Nephron progenitor cell (in vitro differentiated cells): Measurements from ENCODE around the gene UHRF2.
A peak's percentile ranks its signal among the peaks of the same experiment; 100 is the strongest.
"Not testable (repeated sequence)": the region's sequence is repeated elsewhere in the genome, so short reads cannot be mapped to it uniquely, and the experiment has no call there.

Source experiments
- DNase-seq: peaks from one replicate; pipeline ENCODE4 v3.0.0; 2021
- H3K27ac Mint-ChIP-seq: 2 replicates; pipeline ENCODE4 v1.8.0; 2021; ENCODE audit warnings: mild to moderate bottlenecking, moderate library complexity, mixed read lengths
- H3K27me3 Mint-ChIP-seq: 2 replicates; pipeline ENCODE4 v1.8.0; 2021; ENCODE audit warnings: mild to moderate bottlenecking, low read depth, mixed read lengths; ENCODE audit not compliant: poor library complexity
- H3K36me3 Mint-ChIP-seq: 2 replicates; pipeline ENCODE4 v1.8.0; 2021; ENCODE audit warnings: low read depth, mixed read lengths
- H3K4me1 Mint-ChIP-seq: 2 replicates; pipeline ENCODE4 v1.8.0; 2021; ENCODE audit warnings: mixed read lengths
- H3K4me3 Mint-ChIP-seq: 2 replicates; pipeline ENCODE4 v1.8.0; 2021; ENCODE audit warnings: mild to moderate bottlenecking, moderate library complexity, mixed read lengths
- H3K9me3 Mint-ChIP-seq: 2 replicates; pipeline ENCODE4 v1.8.0; 2021; ENCODE audit warnings: mild to moderate bottlenecking, moderate library complexity, mixed read lengths
- CTCF ChIP-seq: fragments of 200-600 bp; sonication (generic); IDR thresholded peaks from 2 replicates; pipeline ENCODE4 v1.5.0; 2021; ENCODE audit warnings: antibody characterized with exemption

Gene UHRF2

DNA sequence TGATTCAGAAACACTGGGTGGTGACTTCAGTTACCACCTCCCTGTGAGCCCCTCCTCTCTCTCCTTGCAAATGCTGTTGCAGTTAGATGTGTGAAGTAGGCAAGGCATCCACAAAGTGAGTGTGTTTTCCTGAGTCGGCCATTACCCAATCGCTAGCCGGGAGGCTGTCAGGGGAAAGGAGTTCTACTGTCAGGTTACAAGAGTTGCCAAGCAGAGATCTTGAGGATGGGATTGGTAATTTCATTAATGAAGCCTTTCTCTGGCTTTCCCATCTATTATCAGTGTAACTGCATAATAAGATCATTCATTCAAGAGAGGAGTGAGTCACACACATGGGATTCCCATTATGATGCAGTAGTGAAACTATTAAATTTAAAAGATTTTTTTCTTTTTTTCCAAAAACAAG is 125.7 kb downstream of the UHRF2 start:
- H3K4me3 Mint-ChIP-seq, result no peak overlapping the region
- TF ChIP-seq CTCF, result no peak
- no peaks in the 10 kb centered on the region for H3K9me3 Mint-ChIP-seq
- no peak for DNase-seq
- H3K36me3 Mint-ChIP-seq, result no peaks in the 10 kb centered on the region
- H3K4me1 Mint-ChIP-seq, result peaks cover 27% of the 10 kb centered on the region
- H3K27me3 Mint-ChIP-seq, result no peaks in the 10 kb centered on the region
- H3K27ac Mint-ChIP-seq, result no peak overlapping the region

GRCh38 chr9:6542617-6543016 is 129.6 kb downstream of the UHRF2 start:
- not testable (repeated sequence) for H3K36me3 Mint-ChIP-seq, DNase-seq, H3K27me3 Mint-ChIP-seq, H3K4me3 Mint-ChIP-seq, H3K9me3 Mint-ChIP-seq
- peak overlapping the region; percentile 39 for H3K27ac Mint-ChIP-seq
- peaks cover 20% of the 10 kb centered on the region for H3K4me1 Mint-ChIP-seq

- H3K4me3 Mint-ChIP-seq, result no peak overlapping the region
- no peak for TF ChIP-seq CTCF
- H3K27me3 Mint-ChIP-seq, result peaks cover 3% of the 10 kb centered on the region
- no peaks in the 10 kb centered on the region for H3K36me3 Mint-ChIP-seq
- peaks cover 20% of the 10 kb centered on the region for H3K4me1 Mint-ChIP-seq
- H3K27ac Mint-ChIP-seq, result no peak overlapping the region
- no peaks in the 10 kb centered on the region for H3K9me3 Mint-ChIP-seq
- DNase-seq, result no peak
Observed at GRCh38 chr9:6543204-6543603, 130.2 kb downstream of the UHRF2 start.

GRCh38 chr9:6545017-6545691 is 132.2 kb downstream of the UHRF2 start:
- TF ChIP-seq CTCF, result no peak
- no peak for DNase-seq
- H3K9me3 Mint-ChIP-seq, result no peaks in the 10 kb centered on the region
- H3K4me3 Mint-ChIP-seq, result no peak overlapping the region
- H3K4me1 Mint-ChIP-seq, result peaks cover 31% of the 10 kb centered on the region
- H3K36me3 Mint-ChIP-seq, result no peaks in the 10 kb centered on the region
- peaks cover 3% of the 10 kb centered on the region for H3K27me3 Mint-ChIP-seq
- H3K27ac Mint-ChIP-seq, result no peak overlapping the region

- Mint-ChIP-seq H3K9me3 (no peaks in the 10 kb centered on the region), H3K4me1 (peaks cover 36% of the 10 kb centered on the region), H3K27me3 (peaks cover 2% of the 10 kb centered on the region), H3K36me3 (no peaks in the 10 kb centered on the region), H3K27ac (peak overlapping the region; percentile 24), H3K4me3 (no peak overlapping the region)
- no peak for DNase-seq
- no peak for TF ChIP-seq CTCF
Observed at GRCh38 chr9:6549106-6549800, 136.3 kb downstream of the UHRF2 start.

- DNase-seq, result no peak
- Mint-ChIP-seq H3K4me1 (peaks cover 36% of the 10 kb centered on the region), H3K27ac (no peak overlapping the region), H3K4me3 (no peak overlapping the region), H3K27me3 (peaks cover 2% of the 10 kb centered on the region), H3K9me3 (no peaks in the 10 kb centered on the region), H3K36me3 (no peaks in the 10 kb centered on the region)
- no peak for TF ChIP-seq CTCF
Observed at GRCh38 chr9:6551136-6551535, 138.1 kb downstream of the UHRF2 start.
